ENCODE data around the gene CYP2W1.
"Not testable (repeated sequence)": the region's sequence is repeated elsewhere in the genome, so short reads cannot be mapped to it uniquely, and the experiment has no call there.

The CYP2W1 gene

GRCh38 chr7:999149-999879 is 16.3 kb downstream of the CYP2W1 start:
- DNase-seq = no peak

- DNase-seq = no peak
These were observed 17.3 kb downstream of the CYP2W1 start for GRCh38 chr7:999941-1000935.

- not testable (repeated sequence) for DNase-seq
These were observed 18.2 kb downstream of the CYP2W1 start for GRCh38 chr7:1001069-1001770.

DNA sequence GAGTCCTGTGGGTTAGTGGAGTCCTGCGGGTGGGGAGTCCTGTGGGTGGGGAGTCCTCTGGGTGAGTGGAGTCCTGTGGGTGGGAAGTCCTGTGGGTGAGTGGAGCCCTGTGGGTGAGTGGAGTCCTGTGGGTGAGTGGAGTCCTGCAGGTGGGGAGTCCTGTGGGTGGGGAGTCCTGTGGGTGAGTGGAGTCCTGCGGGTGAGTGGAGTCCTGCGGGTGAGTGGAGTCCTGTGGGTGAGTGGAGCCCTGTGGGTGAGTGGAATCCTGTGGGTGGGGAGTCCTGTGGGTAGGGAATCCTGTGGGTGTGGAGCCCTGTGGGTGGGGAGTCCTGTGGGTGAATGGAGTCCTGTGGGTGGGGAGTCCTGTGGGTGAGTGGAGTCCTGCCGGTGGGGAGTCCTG is 19.0 kb downstream of the CYP2W1 start:
- DNase-seq = not testable (repeated sequence)

- not testable (repeated sequence) for DNase-seq
These were observed 19.5 kb downstream of the CYP2W1 start for GRCh38 chr7:1002445-1002844.

DNA sequence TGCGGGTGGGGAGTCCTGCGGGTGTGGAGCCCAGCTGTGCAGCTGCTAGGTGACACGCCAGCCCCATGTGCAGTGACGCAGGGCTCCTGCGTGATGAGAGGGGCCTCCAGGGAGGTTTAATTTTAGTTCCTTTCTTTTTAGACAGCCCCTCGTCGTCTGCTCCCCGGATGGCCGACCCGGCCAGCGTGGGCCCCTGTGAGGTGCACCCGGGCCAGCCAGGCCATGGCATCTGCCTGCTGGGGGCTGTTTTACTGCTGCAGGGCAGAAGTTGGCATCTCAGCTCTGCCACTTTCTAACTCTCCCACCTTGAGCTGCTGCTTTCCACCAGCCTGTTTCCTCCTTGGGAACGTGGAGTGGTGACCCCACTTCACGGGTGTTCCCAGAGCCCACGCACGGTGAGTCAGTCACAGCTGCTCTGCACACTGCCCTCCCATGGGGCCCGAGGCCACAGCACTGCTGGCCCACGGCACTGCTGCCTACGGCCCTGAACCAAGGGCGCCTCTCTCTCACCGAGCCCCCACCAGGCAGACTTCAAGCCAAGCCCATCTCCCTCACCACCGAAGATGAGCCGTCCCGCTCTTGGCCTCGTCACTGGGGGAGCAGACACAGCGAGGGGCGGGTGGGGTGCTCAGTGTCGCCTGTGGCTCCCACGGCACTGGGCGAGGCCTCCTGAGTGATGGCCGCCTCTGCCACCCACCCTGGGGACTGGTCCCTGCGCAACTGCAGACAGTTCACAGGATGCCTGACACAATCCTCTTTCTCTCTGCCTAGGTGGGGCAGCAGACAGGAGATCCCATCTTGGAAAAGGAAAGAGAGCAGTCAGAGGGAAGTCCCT is 21.3 kb downstream of the CYP2W1 start:
- no peak for DNase-seq

DNA sequence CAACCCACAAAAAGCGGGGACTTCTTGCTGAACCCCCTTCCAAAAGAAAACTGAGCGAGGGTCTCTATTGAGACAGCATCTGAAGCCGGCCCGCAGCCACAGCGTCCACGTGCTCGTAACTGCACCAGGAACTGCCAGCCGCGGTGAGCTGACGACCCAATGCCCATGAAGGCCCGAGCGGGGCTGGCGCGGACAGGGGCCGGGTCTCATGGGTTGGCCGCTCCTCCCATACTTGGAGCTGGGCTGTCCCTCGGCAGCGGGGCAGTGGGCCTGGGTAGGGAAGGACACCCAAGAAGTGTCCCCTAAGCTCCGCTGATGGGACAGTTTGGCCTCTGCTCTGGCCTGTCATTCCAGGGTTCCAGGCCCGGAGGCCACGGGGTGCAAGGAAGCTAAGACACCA is 22.3 kb downstream of the CYP2W1 start:
- DNase-seq = no peak

- no peak for DNase-seq
These were observed 24.9 kb downstream of the CYP2W1 start for GRCh38 chr7:1007901-1008300.

DNA sequence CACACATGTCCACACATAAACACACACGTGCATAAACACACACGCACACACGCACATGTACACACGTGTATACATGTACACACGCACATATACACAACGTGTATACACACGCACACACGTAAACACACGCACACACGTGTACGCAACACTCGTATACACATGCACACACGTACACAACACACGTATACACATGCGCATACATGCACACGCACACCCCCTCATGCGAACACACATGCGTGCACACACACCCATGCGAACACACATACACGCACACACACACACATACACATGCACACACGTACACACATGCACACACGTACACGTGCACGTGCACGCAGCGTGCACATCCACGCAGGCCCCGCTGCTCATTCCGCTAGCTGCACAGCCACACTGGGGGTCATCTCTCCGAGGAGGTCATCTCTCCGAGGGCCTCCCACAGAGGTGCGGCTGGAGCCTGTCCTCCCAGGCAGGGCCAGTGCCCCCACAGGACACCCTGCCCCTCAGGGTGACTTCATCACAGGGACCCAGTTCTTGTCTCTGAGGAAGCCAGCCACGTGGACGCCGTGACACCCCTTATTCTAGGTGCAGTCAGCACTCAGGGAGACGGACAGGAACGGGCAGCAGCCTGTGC is 25.9 kb downstream of the CYP2W1 start:
- no peak for DNase-seq

- DNase-seq = no peak
These were observed 26.8 kb downstream of the CYP2W1 start for GRCh38 chr7:1009747-1010146.

DNA sequence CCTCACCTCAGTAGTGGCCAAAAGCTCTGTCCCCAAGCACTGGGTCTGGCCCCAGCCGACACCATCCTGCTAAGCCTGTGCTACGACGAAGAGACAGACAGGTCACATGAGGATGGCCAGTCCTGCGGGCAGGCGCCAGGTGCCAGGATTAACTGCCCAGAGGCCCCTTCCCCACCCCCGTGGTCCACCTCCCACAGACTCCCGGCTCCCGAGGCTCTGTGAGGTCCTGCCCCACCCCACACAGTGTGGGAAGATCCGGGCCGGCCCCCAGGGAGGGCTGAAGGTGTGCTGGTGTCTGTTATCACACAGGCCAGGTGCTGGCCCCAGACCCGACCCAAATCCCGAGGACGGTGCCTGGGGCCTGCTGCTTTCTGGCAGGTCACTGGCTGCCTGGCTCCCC is 27.2 kb downstream of the CYP2W1 start:
- no peak for DNase-seq

DNA sequence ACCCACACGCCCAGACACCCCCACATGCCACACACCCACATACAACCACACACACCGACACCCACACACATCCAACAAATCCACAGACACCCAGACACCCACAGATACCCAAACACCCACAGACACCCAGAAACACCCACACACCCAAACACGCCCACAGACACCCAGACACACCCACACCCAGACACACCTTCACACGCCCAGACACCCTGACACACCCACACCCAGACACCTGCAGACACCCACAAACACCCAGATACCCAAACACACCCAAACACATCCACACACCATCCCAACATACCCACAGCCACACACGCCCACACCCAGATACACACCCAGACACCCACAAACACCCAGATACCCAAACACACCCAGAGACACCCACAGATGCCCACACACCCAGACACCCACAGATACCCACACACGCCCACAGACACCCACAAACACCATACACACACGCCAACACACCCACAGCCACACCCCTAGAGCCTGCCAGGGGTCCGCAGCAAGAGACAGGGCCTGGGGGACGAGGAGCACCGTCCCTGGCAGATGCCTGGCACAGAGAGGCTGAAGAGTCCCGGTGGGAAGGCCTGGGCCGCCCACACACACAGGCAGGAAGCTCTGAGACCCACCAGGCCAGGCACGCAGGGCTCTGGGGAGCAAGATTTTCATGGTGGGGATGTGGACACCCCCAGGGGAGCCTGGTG is 28.5 kb downstream of the CYP2W1 start:
- DNase-seq = no peak

GRCh38 chr7:1012004-1012715 is 29.2 kb downstream of the CYP2W1 start:
- no peak for DNase-seq

- no peak for DNase-seq
These were observed 29.7 kb downstream of the CYP2W1 start for GRCh38 chr7:1012716-1013095.

DNA sequence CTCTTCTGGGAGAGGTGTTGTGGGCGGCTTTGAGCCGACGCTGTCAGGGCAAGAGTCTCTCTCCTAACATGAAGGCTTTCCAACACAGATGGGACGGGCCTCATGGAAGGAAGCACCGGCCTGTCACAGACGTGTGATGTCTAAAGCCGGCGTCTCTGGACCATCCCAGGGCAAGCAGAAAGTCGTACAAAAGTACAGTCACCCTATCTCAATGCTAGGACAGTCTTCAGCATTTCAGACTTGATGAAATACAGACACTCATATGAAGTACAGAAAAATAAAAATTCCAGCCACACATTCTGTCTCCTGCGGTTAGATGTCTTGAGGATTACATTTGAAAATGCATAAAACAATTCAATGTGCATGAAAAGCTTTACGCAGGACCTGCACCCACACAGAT is 30.6 kb downstream of the CYP2W1 start:
- no peak for DNase-seq

DNA sequence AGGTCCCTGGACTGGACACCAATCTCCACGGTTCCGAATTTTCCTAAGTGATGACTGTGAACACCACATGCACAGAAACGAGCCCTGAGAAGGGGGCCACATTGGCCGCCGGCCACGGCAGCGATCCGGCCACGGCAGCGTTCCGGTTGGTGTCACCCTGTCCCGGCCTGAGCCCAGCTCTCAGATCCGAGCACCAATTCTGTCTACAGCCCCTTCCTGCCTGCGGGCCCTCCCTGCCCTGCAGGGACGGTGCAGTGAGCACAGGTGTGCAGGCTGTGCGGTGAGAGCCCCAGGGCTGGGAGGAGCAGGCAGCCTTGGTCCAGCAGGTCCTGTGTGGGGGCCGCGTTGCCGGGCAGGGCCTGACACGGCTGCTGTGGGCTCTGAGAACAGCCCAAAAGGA is 31.7 kb downstream of the CYP2W1 start:
- DNase-seq = no peak

GRCh38 chr7:1015196-1016121 is 32.5 kb downstream of the CYP2W1 start:
- no peak for DNase-seq

- no peak for DNase-seq
These were observed 33.9 kb downstream of the CYP2W1 start for GRCh38 chr7:1016577-1017531.

Measured in SHP77 (cell line).